HG03280 (cell line): Measurements from ENCODE around the gene IGFALS.

Experiments
- ATAC-seq: cut with Tn5 transposase; IDR thresholded peaks from one replicate; pipeline ENCODE4 v1.9.1; 2021; ENCODE audit warnings: mild to moderate bottlenecking, moderate library complexity; ENCODE audit not compliant: unreplicated experiment

IGFALS gene

GRCh38 chr16:1745900-1746692 lies 47.4 kb downstream of the IGFALS start:
- no peak for ATAC-seq

GRCh38 chr16:1745181-1745899 lies 48.2 kb downstream of the IGFALS start:
- ATAC-seq = no peak

- ATAC-seq = no peak
Observed at GRCh38 chr16:1744338-1744840, 49.1 kb downstream of the IGFALS start.

- no peak for ATAC-seq
Observed at GRCh38 chr16:1743376-1744337, 49.8 kb downstream of the IGFALS start.

GRCh38 chr16:1741553-1742165 lies 51.8 kb downstream of the IGFALS start:
- ATAC-seq = no peak

GRCh38 chr16:1740781-1741490 lies 52.6 kb downstream of the IGFALS start:
- ATAC-seq = no peak
